SU-DHL-6 (cell line): Measurements from ENCODE around the gene SGCD.

Experiments used
- H2AFZ ChIP-seq: fragments of 200-600 bp; sonication (generic); 2 replicates; pipeline ENCODE4 v1.6.1; 2014; ENCODE audit warnings: low read depth, mild to moderate bottlenecking, moderate library complexity, mixed read lengths, antibody characterized with exemption, low read length; ENCODE audit not compliant: severe bottlenecking
- H3F3A ChIP-seq: fragments of 200-600 bp; shearing (Covaris generic); 2 replicates; pipeline ENCODE4 v1.6.0; 2016; ENCODE audit warnings: antibody characterized with exemption, mild to moderate bottlenecking; ENCODE audit not compliant: insufficient read depth
- H3K27ac ChIP-seq: fragments of 200-600 bp; sonication (generic); 2 replicates; pipeline ENCODE4 v1.5.1; 2016; ENCODE audit warnings: low read depth, mild to moderate bottlenecking, low read length, moderate library complexity, mixed read lengths
- H3K27me3 ChIP-seq: fragments of 200-600 bp; sonication (generic), shearing (Covaris generic); 2 replicates; pipeline ENCODE4 v1.6.0; 2014; ENCODE audit warnings: mild to moderate bottlenecking, low read length
- H3K36me3 ChIP-seq: fragments of 200-600 bp; sonication (generic); 2 replicates; pipeline ENCODE4 v1.6.1; 2014; ENCODE audit warnings: mild to moderate bottlenecking, low read length, mixed read lengths
- H3K4me2 ChIP-seq: fragments of 300-600, 200-600 bp; shearing (Covaris generic), sonication (generic); 2 replicates; pipeline ENCODE4 v1.6.0; 2014; ENCODE audit warnings: low read length, low read depth, mild to moderate bottlenecking; ENCODE audit not compliant: poor library complexity, severe bottlenecking
- H3K4me3 ChIP-seq: fragments of 200-600 bp; sonication (generic); 2 replicates; pipeline ENCODE4 v1.5.1; 2014; ENCODE audit warnings: antibody characterized with exemption, low read length, mild to moderate bottlenecking, mixed read lengths; ENCODE audit not compliant: insufficient read depth, poor library complexity, severe bottlenecking
- H3K79me2 ChIP-seq: fragments of 200-600 bp; sonication (generic); 2 replicates; pipeline ENCODE4 v1.6.1; 2014; ENCODE audit warnings: mild to moderate bottlenecking, low read length, moderate library complexity; ENCODE audit not compliant: insufficient read depth
- H3K9ac ChIP-seq: fragments of 200-600 bp; sonication (generic); 2 replicates; pipeline ENCODE4 v1.7.0; 2014; ENCODE audit warnings: mild to moderate bottlenecking, low read length
- H3K9me2 ChIP-seq: fragments of 200-600 bp; sonication (generic); replicated peaks from 2 replicates; pipeline ENCODE4 v1.6.1; 2014; ENCODE audit warnings: low read length; ENCODE audit not compliant: insufficient read depth
- H3K9me3 ChIP-seq: fragments of 200-600 bp; sonication (generic); 2 replicates; pipeline ENCODE4 v1.6.1; 2014; ENCODE audit warnings: low read length, mixed read lengths; ENCODE audit not compliant: insufficient read depth
- H4K20me1 ChIP-seq: fragments of 200-600 bp; sonication (generic); 2 replicates; pipeline ENCODE4 v1.6.1; 2014; ENCODE audit warnings: low read depth, mild to moderate bottlenecking, antibody characterized with exemption, low read length, moderate library complexity, mixed read lengths
- EZH2phosphoT487 ChIP-seq: fragments of 200-600 bp; sonication (generic), shearing (Covaris generic); conservative IDR thresholded peaks from 2 replicates; pipeline ENCODE4 v1.6.1; 2018; ENCODE audit warnings: mild to moderate bottlenecking, antibody characterized with exemption, low read length, moderate library complexity, mixed read lengths
- TF ChIP-seq, protein P1 (sequence below): fragments of 200-600 bp; sonication (generic); IDR thresholded peaks from one replicate; pipeline ENCODE4 v1.5.1; 2017; ENCODE audit warnings: antibody characterized with exemption, mild to moderate bottlenecking, low read length, moderate library complexity; ENCODE audit not compliant: insufficient read depth, poor library complexity, severe bottlenecking

Gene SGCD

GRCh38 chr5:156383510-156384265 lies 56.7 kb downstream of the SGCD start:
- H3K9me2 ChIP-seq: no peaks in the 10 kb centered on the region
- no peak for TF ChIP-seq EZH2phosphoT487
- TF ChIP-seq, protein P1, sequence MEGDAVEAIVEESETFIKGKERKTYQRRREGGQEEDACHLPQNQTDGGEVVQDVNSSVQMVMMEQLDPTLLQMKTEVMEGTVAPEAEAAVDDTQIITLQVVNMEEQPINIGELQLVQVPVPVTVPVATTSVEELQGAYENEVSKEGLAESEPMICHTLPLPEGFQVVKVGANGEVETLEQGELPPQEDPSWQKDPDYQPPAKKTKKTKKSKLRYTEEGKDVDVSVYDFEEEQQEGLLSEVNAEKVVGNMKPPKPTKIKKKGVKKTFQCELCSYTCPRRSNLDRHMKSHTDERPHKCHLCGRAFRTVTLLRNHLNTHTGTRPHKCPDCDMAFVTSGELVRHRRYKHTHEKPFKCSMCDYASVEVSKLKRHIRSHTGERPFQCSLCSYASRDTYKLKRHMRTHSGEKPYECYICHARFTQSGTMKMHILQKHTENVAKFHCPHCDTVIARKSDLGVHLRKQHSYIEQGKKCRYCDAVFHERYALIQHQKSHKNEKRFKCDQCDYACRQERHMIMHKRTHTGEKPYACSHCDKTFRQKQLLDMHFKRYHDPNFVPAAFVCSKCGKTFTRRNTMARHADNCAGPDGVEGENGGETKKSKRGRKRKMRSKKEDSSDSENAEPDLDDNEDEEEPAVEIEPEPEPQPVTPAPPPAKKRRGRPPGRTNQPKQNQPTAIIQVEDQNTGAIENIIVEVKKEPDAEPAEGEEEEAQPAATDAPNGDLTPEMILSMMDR: no peak
- H3K9me3 ChIP-seq: no peaks in the 10 kb centered on the region
- no peak overlapping the region for H2AFZ ChIP-seq
- H4K20me1 ChIP-seq: no peaks in the 10 kb centered on the region
- no peak overlapping the region for H3K4me3 ChIP-seq
- H3K27ac ChIP-seq: no peak overlapping the region
- H3K27me3 ChIP-seq: no peaks in the 10 kb centered on the region
- no peaks in the 10 kb centered on the region for H3K36me3 ChIP-seq
- no peak overlapping the region for H3K9ac ChIP-seq
- H3F3A ChIP-seq: no peaks in the 10 kb centered on the region
- H3K79me2 ChIP-seq: no peaks in the 10 kb centered on the region
- no peak overlapping the region for H3K4me2 ChIP-seq

DNA sequence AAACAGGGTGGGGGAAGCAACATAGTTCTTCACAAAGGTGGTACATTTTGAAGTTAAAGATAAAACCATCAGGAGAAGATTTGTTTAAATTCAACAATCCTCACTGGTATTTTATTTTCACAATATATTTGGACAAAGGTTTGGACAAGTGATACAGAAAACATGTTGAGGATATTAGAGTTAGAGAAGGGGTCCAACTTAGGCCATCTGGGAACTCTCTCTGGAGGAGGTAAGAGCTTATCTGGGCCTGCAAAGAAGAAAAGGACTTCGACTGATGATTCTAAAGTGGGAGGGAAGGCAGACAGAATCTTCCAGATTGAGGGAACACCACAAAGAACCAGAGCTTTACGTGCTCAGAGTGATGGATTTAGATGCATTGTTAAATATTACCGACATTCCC lies 58.5 kb downstream of the SGCD start:
- Histone ChIP-seq H3K36me3 (no peaks in the 10 kb centered on the region), H3K27ac (no peak overlapping the region), H3K27me3 (no peaks in the 10 kb centered on the region), H3K9ac (no peak overlapping the region), H2AFZ (no peak overlapping the region), H3K9me3 (no peaks in the 10 kb centered on the region), H3K4me2 (no peak overlapping the region), H3K79me2 (no peaks in the 10 kb centered on the region), H3K4me3 (no peak overlapping the region), H3K9me2 (no peaks in the 10 kb centered on the region), H3F3A (no peaks in the 10 kb centered on the region), H4K20me1 (no peaks in the 10 kb centered on the region)
- no peak for TF ChIP-seq EZH2phosphoT487
- TF ChIP-seq, protein P1: no peak

- Histone ChIP-seq H3K9ac (no peak overlapping the region), H3K4me3 (no peak overlapping the region), H3K4me2 (no peak overlapping the region), H3K27ac (no peak overlapping the region), H2AFZ (no peak overlapping the region), H3K79me2 (no peaks in the 10 kb centered on the region), H3K36me3 (no peaks in the 10 kb centered on the region), H3K27me3 (no peaks in the 10 kb centered on the region), H3K9me2 (no peaks in the 10 kb centered on the region), H3K9me3 (no peaks in the 10 kb centered on the region), H3F3A (no peaks in the 10 kb centered on the region), H4K20me1 (no peaks in the 10 kb centered on the region)
- TF ChIP-seq, protein P1: no peak
- TF ChIP-seq EZH2phosphoT487: no peak
These were observed 60.0 kb downstream of the SGCD start for GRCh38 chr5:156386976-156387375.
